A673 (cell line): Measurements from ENCODE around the gene OSBPL6. TPM values are rescaled to one million over a fixed set of nuclear protein-coding genes. Genes with fewer than 3 reads are reported as not detected.

Experiments used
- BruUV-seq: library from RNA; stranded (reverse); fragments of 400-500 nt; replicated peaks from 2 replicates; lab custom pipeline; 2021; lab: Mats Ljungman, UMichigan
- CTCF ChIA-PET: fragments of 300-600 bp; sonication (Branson Sonifier 250); formaldehyde crosslinking; loops from one replicate; lab custom pipeline; 2022; ENCODE audit warnings: antibody characterized with exemption; lab: Charles Lee
- POLR2A ChIA-PET: fragments of 300-600 bp; sonication (Branson Sonifier 250); formaldehyde crosslinking; loops from one replicate; lab custom pipeline; 2022; ENCODE audit warnings: antibody characterized with exemption; ENCODE audit not compliant: low non-redundant PET; lab: Charles Lee
- DNase-seq: peaks from one replicate; pipeline ENCODE4 v3.0.0-alpha.2; 2015; ENCODE audit warnings: low spot score
- H3K27ac ChIP-seq: fragments of 200-600 bp; sonication (generic); 2 replicates; pipeline ENCODE4 v1.5.1; 2016; ENCODE audit warnings: mixed run types, low read depth, mild to moderate bottlenecking, mixed read lengths, antibody characterized with exemption, low read length; ENCODE audit not compliant: poor library complexity, severe bottlenecking
- H3K27me3 ChIP-seq: fragments of 200-600 bp; sonication (generic); replicated peaks from 2 replicates; pipeline ENCODE4 v1.6.1; 2017; ENCODE audit warnings: mixed run types, low read depth, mild to moderate bottlenecking, mixed read lengths, antibody characterized with exemption, low read length; ENCODE audit not compliant: insufficient read depth, poor library complexity
- H3K36me3 ChIP-seq: fragments of 200-600 bp; sonication (generic); 2 replicates; pipeline ENCODE4 v1.6.1; 2016; ENCODE audit warnings: mixed run types, mild to moderate bottlenecking, mixed read lengths, antibody characterized with exemption, low read length; ENCODE audit not compliant: insufficient read depth, poor library complexity, severe bottlenecking
- H3K4me1 ChIP-seq: fragments of 200-600 bp; sonication (generic); 2 replicates; pipeline ENCODE4 v1.6.1; 2017; ENCODE audit warnings: mixed run types, mild to moderate bottlenecking, mixed read lengths, antibody characterized with exemption, low read length; ENCODE audit not compliant: insufficient read depth, poor library complexity, severe bottlenecking
- H3K4me3 ChIP-seq: fragments of 200-600 bp; sonication (generic); 2 replicates; pipeline ENCODE4 v1.5.1; 2016; ENCODE audit warnings: low read depth, mixed run types, mild to moderate bottlenecking, mixed read lengths, low read length; ENCODE audit not compliant: poor library complexity, severe bottlenecking
- H3K9me3 ChIP-seq: fragments of 200-600 bp; sonication (generic); 2 replicates; pipeline ENCODE4 v1.6.1; 2016; ENCODE audit warnings: mixed run types, low read depth, mild to moderate bottlenecking, mixed read lengths, antibody characterized with exemption, low read length; ENCODE audit not compliant: poor library complexity, severe bottlenecking
- EZH2 ChIP-seq: fragments of 200-600 bp; sonication (generic); IDR thresholded peaks from 2 replicates; pipeline ENCODE4 v1.6.1; 2017; ENCODE audit warnings: borderline replicate concordance, low read depth, mild to moderate bottlenecking, mixed read lengths, antibody characterized with exemption, low read length; ENCODE audit not compliant: poor library complexity, severe bottlenecking
- intact Hi-C: fragments of 100-400 bp; cut with micrococcal nuclease; formaldehyde crosslinking; loops from one replicate; pipeline ENCODE4 v1.10.0; 2022; ENCODE audit not compliant: unreplicated experiment
- total RNA-seq: library from RNA; stranded (reverse); gene quantifications from 2 replicates; pipeline ENCODE4 v1.2.3, GENCODE V29; 2021
- TF ChIP-seq, protein P1 (sequence below): fragments of 300-800, 200-600 bp; sonication (generic); conservative IDR thresholded peaks from 2 replicates; pipeline ENCODE4 v1.5.1; 2017; ENCODE audit warnings: low read depth, mild to moderate bottlenecking, antibody characterized with exemption, low read length, moderate library complexity, mixed read lengths

The OSBPL6 gene
- total RNA-seq, 1 experiment from 2014 or later: 19.3 TPM

DNA sequence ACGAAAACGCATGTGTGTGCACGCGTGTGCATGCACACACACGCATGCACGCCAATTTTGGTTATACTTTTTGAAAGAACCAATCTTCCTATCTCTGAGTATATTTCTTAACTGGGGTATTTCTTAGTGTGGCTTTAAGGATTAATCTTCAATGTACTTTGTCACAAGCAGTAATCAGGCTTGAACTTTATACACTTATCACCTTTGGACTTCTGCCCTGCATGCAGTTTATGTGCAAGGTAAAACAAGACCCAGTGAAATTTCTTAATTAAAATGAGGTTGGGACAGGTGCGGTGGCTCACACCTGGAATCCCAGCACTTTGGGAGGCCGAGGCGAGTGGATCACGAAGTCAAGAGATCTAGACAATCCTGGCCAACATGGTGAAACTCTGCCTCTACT, 85.3 kb downstream of the OSBPL6 start:
- BruUV-seq: no TSS peak
- POLR2A ChIA-PET: no interaction called here
- intact Hi-C loops: loop anchor here (1.0 to 5.0 kb wide), 3 partner anchors 82 to 167 kb away; partner anchors contain the start of gene RBM45

GRCh38 chr2:178280244-178280852, 86.0 kb downstream of the OSBPL6 start:
- Histone ChIP-seq H3K9me3 (no peaks in the 10 kb centered on the region), H3K4me3 (no peak overlapping the region), H3K36me3 (no peaks in the 10 kb centered on the region), H3K4me1 (peaks cover 33% of the 10 kb centered on the region), H3K27me3 (no peaks in the 10 kb centered on the region), H3K27ac (no peak overlapping the region)
- TF ChIP-seq, protein P1, sequence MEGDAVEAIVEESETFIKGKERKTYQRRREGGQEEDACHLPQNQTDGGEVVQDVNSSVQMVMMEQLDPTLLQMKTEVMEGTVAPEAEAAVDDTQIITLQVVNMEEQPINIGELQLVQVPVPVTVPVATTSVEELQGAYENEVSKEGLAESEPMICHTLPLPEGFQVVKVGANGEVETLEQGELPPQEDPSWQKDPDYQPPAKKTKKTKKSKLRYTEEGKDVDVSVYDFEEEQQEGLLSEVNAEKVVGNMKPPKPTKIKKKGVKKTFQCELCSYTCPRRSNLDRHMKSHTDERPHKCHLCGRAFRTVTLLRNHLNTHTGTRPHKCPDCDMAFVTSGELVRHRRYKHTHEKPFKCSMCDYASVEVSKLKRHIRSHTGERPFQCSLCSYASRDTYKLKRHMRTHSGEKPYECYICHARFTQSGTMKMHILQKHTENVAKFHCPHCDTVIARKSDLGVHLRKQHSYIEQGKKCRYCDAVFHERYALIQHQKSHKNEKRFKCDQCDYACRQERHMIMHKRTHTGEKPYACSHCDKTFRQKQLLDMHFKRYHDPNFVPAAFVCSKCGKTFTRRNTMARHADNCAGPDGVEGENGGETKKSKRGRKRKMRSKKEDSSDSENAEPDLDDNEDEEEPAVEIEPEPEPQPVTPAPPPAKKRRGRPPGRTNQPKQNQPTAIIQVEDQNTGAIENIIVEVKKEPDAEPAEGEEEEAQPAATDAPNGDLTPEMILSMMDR: peak; percentile 72
- no peak for TF ChIP-seq EZH2
- intact Hi-C loops: loop anchor here (1.0 to 2.0 kb wide), 2 partner anchors 148 to 168 kb away; partner anchors contain the start of gene RBM45
- DNase-seq: peak; percentile 74
- POLR2A ChIA-PET: no interaction called here
- BruUV-seq: no TSS peak
- CTCF ChIA-PET: no interaction called here

More for the DNA sequence above, 85.3 kb downstream of the OSBPL6 start:
- Histone ChIP-seq H3K27ac (no peak overlapping the region), H3K9me3 (no peaks in the 10 kb centered on the region), H3K27me3 (no peaks in the 10 kb centered on the region), H3K36me3 (no peaks in the 10 kb centered on the region), H3K4me1 (peaks cover 36% of the 10 kb centered on the region), H3K4me3 (no peak overlapping the region)
- DNase-seq: no peak
- CTCF ChIA-PET: no interaction called here
- TF ChIP-seq, protein P1: no peak
- TF ChIP-seq EZH2: no peak

DNA sequence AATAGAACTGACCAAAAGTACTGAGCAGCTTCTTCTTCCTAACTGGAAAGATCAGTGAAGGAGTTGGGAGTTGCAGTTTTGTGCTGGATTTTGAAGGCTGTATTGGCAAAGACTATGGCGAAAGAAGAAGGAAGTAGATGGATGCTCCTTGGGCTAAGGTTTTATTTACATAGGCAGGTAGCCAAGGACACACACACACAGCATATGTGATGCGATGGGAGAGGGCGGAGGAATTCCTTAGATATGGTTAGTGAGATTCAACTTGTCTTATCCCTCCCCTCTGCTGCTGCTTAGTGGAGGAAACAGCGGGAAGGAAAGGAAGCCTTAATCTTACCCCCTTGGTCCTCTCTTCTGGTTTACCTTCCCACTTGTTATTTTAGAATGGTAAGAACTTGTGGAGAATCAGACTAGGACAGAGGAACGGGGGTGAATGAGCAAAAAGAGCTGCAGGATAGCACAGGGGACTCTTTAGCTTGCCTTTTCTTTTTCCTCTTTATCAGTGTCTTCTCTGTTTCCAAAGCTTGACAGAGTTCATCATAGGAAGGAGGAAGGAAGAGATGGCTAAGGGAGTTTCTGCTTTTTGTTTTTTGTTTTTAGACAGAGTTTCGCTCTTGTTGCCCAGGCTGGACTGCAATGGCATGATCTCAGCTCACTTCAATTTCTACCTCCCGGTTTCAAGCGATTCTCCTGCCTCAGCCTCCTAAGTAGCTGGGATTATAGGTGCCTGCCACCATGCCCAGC, 87.9 kb downstream of the OSBPL6 start:
- Histone ChIP-seq H3K27me3 (no peaks in the 10 kb centered on the region), H3K9me3 (no peaks in the 10 kb centered on the region), H3K36me3 (no peaks in the 10 kb centered on the region), H3K27ac (no peak overlapping the region), H3K4me1 (peaks cover 23% of the 10 kb centered on the region), H3K4me3 (no peak overlapping the region)
- intact Hi-C loops: no loop called here
- no TSS peak for BruUV-seq
- no peak for DNase-seq
- ChIA-PET POLR2A (no interaction called here), CTCF (no interaction called here)
- TF ChIP-seq EZH2: no peak
- TF ChIP-seq, protein P1: no peak
